Adrenal gland (tissue), 12 donors: ENCODE results near the gene POP7. TPM values are rescaled to one million over a fixed set of nuclear protein-coding genes. Genes with fewer than 3 reads are reported as not detected.

Experiments
- DNase-seq, 7 donors: peaks; one replicate each; pipeline ENCODE4 v3.0.0-alpha.2; 2019 to 2020
- H3K27ac ChIP-seq, 5 donors: fragments of 200-600 bp; sonication (generic) in 4 of 5; 1 replicate in 3 of 5; 2 replicates in 2 of 5; pipeline versions ENCODE4 v1.5.1 to v1.8.0; 2016 to 2020; ENCODE audit warnings: mild to moderate bottlenecking in 1 of 5
- H3K27me3 ChIP-seq: fragments of 200-600 bp; 2 replicates; pipeline ENCODE4 v1.8.0; 2021
- H3K36me3 ChIP-seq, 2 donors: fragments of 200-600 bp; replicated peaks in 1 of 2; 1 replicate in 1 of 2; 2 replicates in 1 of 2; pipeline versions ENCODE4 v1.5.1 to v1.8.0; 2018 to 2022
- H3K4me1 ChIP-seq, 2 donors: fragments of 200-600 bp; replicated peaks in 1 of 2; 1 replicate in 1 of 2; 2 replicates in 1 of 2; pipeline versions ENCODE4 v1.5.1 to v1.8.0; 2018 to 2021
- H3K4me3 ChIP-seq, 4 donors: fragments of 200-600 bp; sonication (generic) in 3 of 4; one replicate each; pipeline ENCODE4 v1.5.1; 2016 to 2018
- H3K9me3 ChIP-seq, 3 donors: fragments of 200-600 bp; sonication (generic) in 1 of 3; replicated peaks in 1 of 3; 1 replicate in 2 of 3; 2 replicates in 1 of 3; pipeline versions ENCODE4 v1.5.1 to v1.8.0; 2016 to 2021
- CTCF ChIP-seq, 6 experiments: fragments of 450-650 bp in 4 of 6; fragments of 200-600 bp in 2 of 6; sonication (generic) in 1 of 6; IDR thresholded peaks; 1 replicate in 5 of 6; 2 replicates in 1 of 6; pipeline versions ENCODE4 v1.5.1 to v1.8.0; 2016 to 2021; ENCODE audit warnings: antibody characterized with exemption in 6 of 6, mild to moderate bottlenecking in 2 of 6, moderate library complexity in 1 of 6
- POLR2A ChIP-seq, 2 donors: fragments of 450-650 bp; IDR thresholded peaks; one replicate each; pipeline ENCODE4 v1.6.1; 2017; ENCODE audit warnings: antibody characterized with exemption in 2 of 2, mild to moderate bottlenecking in 2 of 2, moderate library complexity in 1 of 2
- WGBS, 4 donors: extraction: QIAGEN DNeasy Blood & Tissue Kit in 2 of 4; methylation state at CpG; one replicate each; pipeline versions ENCODE4 v1.1.5 to v1.1.7; 2013 to 2017; 5-methylcytosine and 5-hydroxymethylcytosine counted together
- intact Hi-C, 2 donors: fragments of 100-400 bp; cut with DNase I; formaldehyde crosslinking; loops; one replicate each; pipeline versions ENCODE4 v1.14.1 to v1.15.0; 2022 to 2023
- polyA plus RNA-seq, 3 donors: library from polyadenylated mRNA; stranded (reverse); fragments of 200-250 nt in 2 of 3; fragments of 350-450 nt in 1 of 3; fragmentation: Illumina TruSeq in 1 of 3; extraction: RNeasy Lipid Tissue Mini Kit (QIAGEN cat#74804) in 1 of 3; gene quantifications; one replicate each; pipeline ENCODE4 v1.2.3, GENCODE V29; 2013 to 2014
- total RNA-seq, 9 donors: library from RNA; depleted of rRNA in 4 of 9; stranded (reverse); fragments of >200 nt in 4 of 9; fragments of 120-200 nt in 1 of 9; fragmentation: NEBNext Ultra II Directional in 1 of 9; extraction: Animal tissue kit (Norgen Biotek cat#: 25700) in 1 of 9; gene quantifications; one replicate each; pipeline versions ENCODE4 v1.1.0 to v1.2.4, GENCODE V29; 2013 to 2023
- donor health status: healthy with polysubstance abuse.
- donor health status: Bipolar disorder and iron deficiency.
- donor health status: DM: yes; HTN: yes; CAD: no.
- donor health status: DM: no; HTN: no; CAD: no.
- donor health status: DM: no; HTN: no; CAD: no.
- donor health status: DM: yes; HTN: yes; CAD: no.

POP7 gene
- total and polyA plus RNA-seq, 12 donors: 8.7 to 60.9 (median 34.2) TPM

DNA sequence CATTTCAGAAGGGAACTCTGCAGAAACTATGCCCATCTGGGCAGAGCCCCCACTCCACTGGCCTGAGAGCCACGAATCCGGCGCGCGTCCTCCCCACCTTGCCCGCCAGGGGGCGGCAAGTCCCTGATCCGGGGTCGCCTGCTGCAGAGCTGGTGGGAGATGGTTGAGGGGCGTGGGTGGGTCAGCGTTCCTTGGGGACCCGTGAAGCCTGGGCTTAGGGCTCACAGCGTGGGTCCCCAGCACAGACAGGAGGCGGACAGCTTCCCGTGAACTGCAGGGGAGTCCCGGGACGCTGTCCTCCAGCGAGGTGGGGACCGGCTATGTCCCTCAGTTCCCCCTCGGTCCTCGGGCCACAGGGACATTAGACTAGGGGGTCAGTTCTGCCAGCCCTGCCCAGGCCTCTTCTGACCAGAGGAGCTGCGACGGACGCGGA, 585 bp upstream of the POP7 start:
- Histone ChIP-seq H3K4me1 (peaks cover 15 to 16% of the 10 kb centered on the region in 2 donors), H3K27me3 (no peaks in the 10 kb centered on the region), H3K9me3 (no peaks in the 10 kb centered on the region), H3K27ac (peak overlapping the region; percentile 48 to 93 (median 89)), H3K4me3 (peak overlapping the region in 3 of 4 donors; percentile 22 to 85 (median 83)), H3K36me3 (no peaks in the 10 kb centered on the region)
- WGBS, 4 donors: 0 to 1% methylated on average over 25 of the region's 25 CpGs; no CpG with 5 or more reads in 2 of the 4 donors
- DNase-seq: peak; percentile 73 to 86 (median 79)
- no peak for TF ChIP-seq POLR2A (IDR thresholded peaks at IDR 0.05)
- TF ChIP-seq CTCF (IDR thresholded peaks at IDR 0.05): peak; percentile 90 to 94 (median 90)
- intact Hi-C loops: loop anchor here in 1 of 2 donors (5.0 kb wide), 1 partner anchor 152 kb away; no protein-coding TSS in a partner anchor

DNA sequence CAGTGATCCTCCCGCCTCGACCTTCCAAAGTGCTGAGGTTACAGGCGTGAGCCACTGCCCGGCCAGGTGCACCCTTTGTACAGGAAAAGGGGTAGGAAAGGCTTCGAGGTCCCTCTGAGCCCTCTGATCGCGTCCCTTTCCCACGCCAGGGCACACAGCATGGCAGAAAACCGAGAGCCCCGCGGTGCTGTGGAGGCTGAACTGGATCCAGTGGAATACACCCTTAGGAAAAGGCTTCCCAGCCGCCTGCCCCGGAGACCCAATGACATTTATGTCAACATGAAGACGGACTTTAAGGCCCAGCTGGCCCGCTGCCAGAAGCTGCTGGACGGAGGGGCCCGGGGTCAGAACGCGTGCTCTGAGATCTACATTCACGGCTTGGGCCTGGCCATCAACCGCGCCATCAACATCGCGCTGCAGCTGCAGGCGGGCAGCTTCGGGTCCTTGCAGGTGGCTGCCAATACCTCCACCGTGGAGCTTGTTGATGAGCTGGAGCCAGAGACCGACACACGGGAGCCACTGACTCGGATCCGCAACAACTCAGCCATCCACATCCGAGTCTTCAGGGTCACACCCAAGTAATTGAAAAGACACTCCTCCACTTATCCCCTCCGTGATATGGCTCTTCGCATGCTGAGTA, 871 bp downstream of the POP7 start:
- Histone ChIP-seq H3K4me3 (peak overlapping the region in 3 of 4 donors; percentile 83 to 98 (median 85)), H3K4me1 (peaks cover 15 to 16% of the 10 kb centered on the region in 2 donors), H3K27me3 (no peaks in the 10 kb centered on the region), H3K27ac (peak overlapping the region in 3 of 5 donors; percentile 73 to 93 (median 93)), H3K9me3 (no peaks in the 10 kb centered on the region), H3K36me3 (no peaks in the 10 kb centered on the region)
- TF ChIP-seq POLR2A (IDR thresholded peaks at IDR 0.05) (no peak), CTCF (IDR thresholded peaks at IDR 0.05) (no peak)
- intact Hi-C loops: loop anchor here in 1 of 2 donors (5.0 kb wide), 1 partner anchor 151 kb away; no protein-coding TSS in a partner anchor
- peak in 2 of 7 donors; percentile 53 to 64 for DNase-seq
- WGBS, 4 donors: 7 to 24% (median 19%) methylated on average over 3 to 34 of the region's 34 CpGs

- no peaks in the 10 kb centered on the region for H3K27me3 ChIP-seq
- TF ChIP-seq CTCF (IDR thresholded peaks at IDR 0.05) (no peak), POLR2A (IDR thresholded peaks at IDR 0.05) (no peak)
- intact Hi-C loops: loop anchor here in 1 of 2 donors (5.0 kb wide), 1 partner anchor 149 kb away; no protein-coding TSS in a partner anchor
Observed at GRCh38 chr7:100708395-100708794, 2.5 kb downstream of the POP7 start.

DNA sequence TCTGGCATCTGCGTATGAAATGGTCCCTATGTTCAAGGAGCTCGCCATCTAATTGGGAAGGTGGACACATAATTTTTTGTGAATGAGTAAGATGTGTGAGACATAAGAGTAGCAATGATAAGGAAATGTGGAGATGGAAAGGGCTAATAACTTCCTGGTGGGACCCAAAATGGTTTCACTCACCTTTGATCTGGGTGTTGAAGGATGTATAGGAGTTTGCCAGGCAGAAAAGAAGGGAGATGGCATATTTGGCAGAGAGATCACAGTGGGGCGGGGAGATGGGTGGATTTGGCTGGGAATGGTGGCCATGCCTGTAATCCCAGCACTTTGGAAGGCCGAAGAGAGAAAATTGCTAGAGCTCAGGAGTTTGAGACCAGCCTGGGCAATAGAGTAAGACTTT, 4.5 kb downstream of the POP7 start:
- H3K4me1 ChIP-seq: peaks cover 9 to 11% of the 10 kb centered on the region in 2 donors
- intact Hi-C loops: no loop called here
- no peak for DNase-seq
- 68 to 94% (median 79%) methylated on average over 4 of the region's 4 CpGs for WGBS, 4 donors
- no peaks in the 10 kb centered on the region for H3K9me3 ChIP-seq
- H3K36me3 ChIP-seq: no peaks in the 10 kb centered on the region
- no peak overlapping the region for H3K27ac ChIP-seq
- TF ChIP-seq POLR2A (IDR thresholded peaks at IDR 0.05) (no peak), CTCF (IDR thresholded peaks at IDR 0.05) (no peak)
- H3K4me3 ChIP-seq: no peak overlapping the region
- no peaks in the 10 kb centered on the region for H3K27me3 ChIP-seq

More at GRCh38 chr7:100708395-100708794, 2.5 kb downstream of the POP7 start:
- DNase-seq: no peak
- Histone ChIP-seq H3K4me1 (peaks cover 15 to 16% of the 10 kb centered on the region in 2 donors), H3K27ac (no peak overlapping the region), H3K4me3 (no peak overlapping the region), H3K36me3 (no peaks in the 10 kb centered on the region), H3K9me3 (no peaks in the 10 kb centered on the region)
- WGBS, 4 donors: 53 to 68% (median 61%) methylated on average over 6 of the region's 6 CpGs
